ENCODE results near the gene CMIP.

Gene CMIP

GRCh38 chr16:81555660-81556059 lies 111.1 kb downstream of the CMIP start:
- Histone ChIP-seq H3K36me3 (ENCODE audit: control insufficient read depth in 2 of 2, insufficient read depth in 2 of 2, low read length in 2 of 2) (no peaks in the 10 kb centered on the region), H3K4me3 (ENCODE audit: low read length in 2 of 2) (no peak overlapping the region), H3K27ac (ENCODE audit: low read depth in 2 of 2, low read length in 2 of 2) (no peak overlapping the region), H3K4me1 (ENCODE audit: control insufficient read depth in 2 of 2, insufficient read depth in 2 of 2, low read length in 2 of 2) (peaks cover 16 to 27% of the 10 kb centered on the region in 2 donors), H3K9ac (ENCODE audit: low read depth in 1 of 2, low read length in 2 of 2) (no peak overlapping the region), H3K9me3 (ENCODE audit: control insufficient read depth in 2 of 2, low read length in 2 of 2) (no peaks in the 10 kb centered on the region), H3K27me3 (ENCODE audit: control insufficient read depth in 2 of 2, insufficient read depth in 2 of 2, low read length in 2 of 2) (no peaks in the 10 kb centered on the region)

DNA sequence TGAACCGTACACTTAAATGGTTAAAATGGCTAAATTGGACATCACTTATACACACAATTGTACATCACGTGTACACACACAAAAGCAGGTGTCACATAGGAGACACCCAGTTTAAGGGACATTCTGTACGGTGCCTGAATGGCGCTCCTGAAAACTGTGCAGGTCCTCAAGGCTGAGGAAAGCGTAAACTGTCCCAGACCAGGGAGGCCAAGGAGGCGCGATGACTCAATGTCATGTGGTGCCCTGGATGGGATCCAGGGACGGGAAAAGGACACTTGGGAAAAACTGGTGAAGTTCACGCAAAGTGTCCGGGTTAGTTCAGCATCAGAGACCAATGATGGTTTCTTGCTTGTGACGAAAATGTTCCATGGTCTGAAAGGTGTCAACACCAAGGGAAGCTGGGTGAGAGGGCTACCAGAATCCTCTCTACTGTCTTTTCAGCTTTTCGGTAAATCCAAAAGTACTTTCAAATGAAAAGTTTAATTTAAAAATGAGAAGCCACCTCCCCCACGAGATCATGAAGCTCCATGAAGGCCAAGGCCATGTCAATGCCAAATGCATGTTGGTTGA lies 112.2 kb downstream of the CMIP start:
- Histone ChIP-seq H3K9ac (ENCODE audit: low read depth in 1 of 2, low read length in 2 of 2) (no peak overlapping the region), H3K9me3 (ENCODE audit: control insufficient read depth in 2 of 2, low read length in 2 of 2) (no peaks in the 10 kb centered on the region), H3K4me1 (ENCODE audit: control insufficient read depth in 2 of 2, insufficient read depth in 2 of 2, low read length in 2 of 2) (peaks cover 16 to 24% of the 10 kb centered on the region in 2 donors), H3K36me3 (ENCODE audit: control insufficient read depth in 2 of 2, insufficient read depth in 2 of 2, low read length in 2 of 2) (no peaks in the 10 kb centered on the region), H3K27ac (ENCODE audit: low read depth in 2 of 2, low read length in 2 of 2) (no peak overlapping the region), H3K4me3 (ENCODE audit: low read length in 2 of 2) (no peak overlapping the region), H3K27me3 (ENCODE audit: control insufficient read depth in 2 of 2, insufficient read depth in 2 of 2, low read length in 2 of 2) (no peaks in the 10 kb centered on the region)

DNA sequence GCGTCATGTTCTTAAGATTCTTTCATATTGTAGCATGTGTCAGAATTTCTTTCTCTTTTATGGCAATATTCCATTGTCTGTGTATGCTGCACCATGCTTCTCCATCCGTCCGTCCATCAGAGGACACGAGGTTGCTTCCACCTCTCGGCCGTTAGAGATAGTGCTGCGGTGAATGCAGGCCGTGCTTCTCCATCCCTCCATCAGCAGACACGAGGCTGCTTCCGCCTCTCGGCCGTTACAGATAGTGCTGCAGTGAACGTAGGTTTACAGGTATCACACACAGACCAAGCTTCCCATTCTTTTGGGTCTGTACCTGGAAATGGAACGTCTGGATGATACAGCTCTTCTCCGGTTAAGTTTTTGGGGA lies 113.5 kb downstream of the CMIP start:
- H3K27ac ChIP-seq (ENCODE audit: low read depth in 2 of 2, low read length in 2 of 2): peak overlapping the region; percentile 90 to 92
- no peaks in the 10 kb centered on the region for H3K27me3 ChIP-seq (ENCODE audit: control insufficient read depth in 2 of 2, insufficient read depth in 2 of 2, low read length in 2 of 2)
- no peaks in the 10 kb centered on the region for H3K9me3 ChIP-seq (ENCODE audit: control insufficient read depth in 2 of 2, low read length in 2 of 2)
- H3K36me3 ChIP-seq (ENCODE audit: control insufficient read depth in 2 of 2, insufficient read depth in 2 of 2, low read length in 2 of 2): no peaks in the 10 kb centered on the region
- H3K4me1 ChIP-seq (ENCODE audit: control insufficient read depth in 2 of 2, insufficient read depth in 2 of 2, low read length in 2 of 2): peaks cover 16 to 24% of the 10 kb centered on the region in 2 donors
- no peak overlapping the region for H3K4me3 ChIP-seq (ENCODE audit: low read length in 2 of 2)
- H3K9ac ChIP-seq (ENCODE audit: low read depth in 1 of 2, low read length in 2 of 2): peak overlapping the region in 1 of 2 donors; percentile 63

- no peaks in the 10 kb centered on the region for H3K27me3 ChIP-seq (ENCODE audit: control insufficient read depth in 2 of 2, insufficient read depth in 2 of 2, low read length in 2 of 2)
- H3K9ac ChIP-seq (ENCODE audit: low read depth in 1 of 2, low read length in 2 of 2): peak overlapping the region; percentile 63 to 66
Observed at GRCh38 chr16:81558444-81559175, 114.0 kb downstream of the CMIP start.

GRCh38 chr16:81560979-81561657 lies 116.5 kb downstream of the CMIP start:
- no peaks in the 10 kb centered on the region for H3K27me3 ChIP-seq (ENCODE audit: control insufficient read depth in 2 of 2, insufficient read depth in 2 of 2, low read length in 2 of 2)
- no peak overlapping the region for H3K4me3 ChIP-seq (ENCODE audit: low read length in 2 of 2)
- peaks cover 15 to 20% of the 10 kb centered on the region in 2 donors for H3K4me1 ChIP-seq (ENCODE audit: control insufficient read depth in 2 of 2, insufficient read depth in 2 of 2, low read length in 2 of 2)
- no peaks in the 10 kb centered on the region for H3K9me3 ChIP-seq (ENCODE audit: control insufficient read depth in 2 of 2, low read length in 2 of 2)
- H3K9ac ChIP-seq (ENCODE audit: low read depth in 1 of 2, low read length in 2 of 2): no peak overlapping the region
- peak overlapping the region in 1 of 2 donors; percentile 6 for H3K27ac ChIP-seq (ENCODE audit: low read depth in 2 of 2, low read length in 2 of 2)
- no peaks in the 10 kb centered on the region for H3K36me3 ChIP-seq (ENCODE audit: control insufficient read depth in 2 of 2, insufficient read depth in 2 of 2, low read length in 2 of 2)

More at GRCh38 chr16:81558444-81559175, 114.0 kb downstream of the CMIP start:
- peak overlapping the region; percentile 90 to 92 for H3K27ac ChIP-seq (ENCODE audit: low read depth in 2 of 2, low read length in 2 of 2)
- H3K4me3 ChIP-seq (ENCODE audit: low read length in 2 of 2): peak overlapping the region; percentile 34 to 59
- H3K4me1 ChIP-seq (ENCODE audit: control insufficient read depth in 2 of 2, insufficient read depth in 2 of 2, low read length in 2 of 2): peaks cover 13 to 21% of the 10 kb centered on the region in 2 donors
- no peaks in the 10 kb centered on the region for H3K36me3 ChIP-seq (ENCODE audit: control insufficient read depth in 2 of 2, insufficient read depth in 2 of 2, low read length in 2 of 2)
- H3K9me3 ChIP-seq (ENCODE audit: control insufficient read depth in 2 of 2, low read length in 2 of 2): no peaks in the 10 kb centered on the region

DNA sequence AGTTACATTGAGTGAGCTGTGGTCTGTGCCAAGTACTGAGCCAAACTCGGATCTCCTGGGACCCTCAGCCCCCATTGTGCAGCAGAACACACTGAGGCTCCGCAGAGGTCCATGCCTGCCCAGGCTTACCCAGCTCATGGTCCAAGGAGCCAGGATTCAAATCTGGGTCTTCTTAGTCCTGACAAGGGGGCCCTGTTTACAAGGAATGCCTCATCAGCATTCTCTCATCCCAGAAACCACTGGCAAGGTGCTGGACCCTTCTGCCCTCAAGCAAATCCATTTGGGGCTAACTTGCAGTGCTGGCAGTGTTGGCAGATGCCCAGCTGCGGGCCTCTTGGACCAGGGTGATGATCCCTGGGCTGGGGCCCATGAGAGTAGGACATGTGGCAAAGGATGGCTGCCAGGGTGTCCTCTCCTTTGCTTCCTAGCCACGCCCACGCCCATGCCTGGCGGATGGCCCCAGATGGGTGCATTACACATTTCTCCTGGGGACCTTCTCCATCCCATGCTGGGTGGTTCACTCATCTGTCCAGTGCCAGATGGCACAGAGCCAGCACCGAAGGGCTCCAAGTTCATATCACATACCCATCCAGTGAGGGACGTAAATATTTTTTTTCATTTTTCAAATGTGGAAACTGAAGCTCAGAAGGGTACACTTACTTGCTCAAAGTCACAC lies 117.7 kb downstream of the CMIP start:
- no peak overlapping the region for H3K4me3 ChIP-seq (ENCODE audit: low read length in 2 of 2)
- no peaks in the 10 kb centered on the region for H3K27me3 ChIP-seq (ENCODE audit: control insufficient read depth in 2 of 2, insufficient read depth in 2 of 2, low read length in 2 of 2)
- H3K9ac ChIP-seq (ENCODE audit: low read depth in 1 of 2, low read length in 2 of 2): no peak overlapping the region
- no peak overlapping the region for H3K27ac ChIP-seq (ENCODE audit: low read depth in 2 of 2, low read length in 2 of 2)
- H3K36me3 ChIP-seq (ENCODE audit: control insufficient read depth in 2 of 2, insufficient read depth in 2 of 2, low read length in 2 of 2): peaks cover 0 to 3% of the 10 kb centered on the region in 2 donors
- no peaks in the 10 kb centered on the region for H3K9me3 ChIP-seq (ENCODE audit: control insufficient read depth in 2 of 2, low read length in 2 of 2)
- H3K4me1 ChIP-seq (ENCODE audit: control insufficient read depth in 2 of 2, insufficient read depth in 2 of 2, low read length in 2 of 2): peaks cover 15 to 20% of the 10 kb centered on the region in 2 donors

GRCh38 chr16:81562926-81563325 lies 118.3 kb downstream of the CMIP start:
- H3K36me3 ChIP-seq (ENCODE audit: control insufficient read depth in 2 of 2, insufficient read depth in 2 of 2, low read length in 2 of 2): peaks cover 0 to 3% of the 10 kb centered on the region in 2 donors
- H3K27me3 ChIP-seq (ENCODE audit: control insufficient read depth in 2 of 2, insufficient read depth in 2 of 2, low read length in 2 of 2): no peaks in the 10 kb centered on the region
- H3K27ac ChIP-seq (ENCODE audit: low read depth in 2 of 2, low read length in 2 of 2): no peak overlapping the region
- no peak overlapping the region for H3K9ac ChIP-seq (ENCODE audit: low read depth in 1 of 2, low read length in 2 of 2)
- no peaks in the 10 kb centered on the region for H3K9me3 ChIP-seq (ENCODE audit: control insufficient read depth in 2 of 2, low read length in 2 of 2)
- no peak overlapping the region for H3K4me3 ChIP-seq (ENCODE audit: low read length in 2 of 2)
- H3K4me1 ChIP-seq (ENCODE audit: control insufficient read depth in 2 of 2, insufficient read depth in 2 of 2, low read length in 2 of 2): peaks cover 15 to 16% of the 10 kb centered on the region in 2 donors

DNA sequence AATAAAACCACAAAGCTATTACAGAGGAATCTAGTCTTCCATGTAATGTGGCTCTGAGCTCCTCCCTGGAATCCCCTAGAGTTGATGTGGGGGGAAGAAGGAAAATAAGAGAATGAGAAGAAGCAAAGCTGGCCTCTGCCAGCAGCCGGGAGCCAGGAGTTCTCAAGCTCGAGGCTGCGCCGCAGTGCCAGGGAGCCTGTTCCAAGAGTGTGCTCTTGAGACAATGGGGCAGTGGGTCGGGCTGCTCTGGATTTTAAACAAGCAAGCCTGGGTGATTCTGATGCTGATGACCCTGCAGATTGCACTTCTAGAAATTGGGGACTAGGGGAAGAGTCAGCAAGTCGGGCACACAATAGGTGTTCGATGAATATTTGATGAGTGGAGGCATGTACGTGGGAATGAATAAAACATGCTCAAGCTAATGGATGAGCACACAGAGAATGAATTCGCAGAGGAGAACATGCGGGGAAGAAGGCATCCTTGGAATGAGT lies 119.9 kb downstream of the CMIP start:
- Histone ChIP-seq H3K36me3 (ENCODE audit: control insufficient read depth in 2 of 2, insufficient read depth in 2 of 2, low read length in 2 of 2) (peaks cover 0 to 3% of the 10 kb centered on the region in 2 donors), H3K9ac (ENCODE audit: low read depth in 1 of 2, low read length in 2 of 2) (no peak overlapping the region), H3K4me3 (ENCODE audit: low read length in 2 of 2) (no peak overlapping the region), H3K27ac (ENCODE audit: low read depth in 2 of 2, low read length in 2 of 2) (no peak overlapping the region), H3K9me3 (ENCODE audit: control insufficient read depth in 2 of 2, low read length in 2 of 2) (no peaks in the 10 kb centered on the region), H3K27me3 (ENCODE audit: control insufficient read depth in 2 of 2, insufficient read depth in 2 of 2, low read length in 2 of 2) (no peaks in the 10 kb centered on the region), H3K4me1 (ENCODE audit: control insufficient read depth in 2 of 2, insufficient read depth in 2 of 2, low read length in 2 of 2) (peaks cover 1 to 8% of the 10 kb centered on the region in 2 donors)

DNA sequence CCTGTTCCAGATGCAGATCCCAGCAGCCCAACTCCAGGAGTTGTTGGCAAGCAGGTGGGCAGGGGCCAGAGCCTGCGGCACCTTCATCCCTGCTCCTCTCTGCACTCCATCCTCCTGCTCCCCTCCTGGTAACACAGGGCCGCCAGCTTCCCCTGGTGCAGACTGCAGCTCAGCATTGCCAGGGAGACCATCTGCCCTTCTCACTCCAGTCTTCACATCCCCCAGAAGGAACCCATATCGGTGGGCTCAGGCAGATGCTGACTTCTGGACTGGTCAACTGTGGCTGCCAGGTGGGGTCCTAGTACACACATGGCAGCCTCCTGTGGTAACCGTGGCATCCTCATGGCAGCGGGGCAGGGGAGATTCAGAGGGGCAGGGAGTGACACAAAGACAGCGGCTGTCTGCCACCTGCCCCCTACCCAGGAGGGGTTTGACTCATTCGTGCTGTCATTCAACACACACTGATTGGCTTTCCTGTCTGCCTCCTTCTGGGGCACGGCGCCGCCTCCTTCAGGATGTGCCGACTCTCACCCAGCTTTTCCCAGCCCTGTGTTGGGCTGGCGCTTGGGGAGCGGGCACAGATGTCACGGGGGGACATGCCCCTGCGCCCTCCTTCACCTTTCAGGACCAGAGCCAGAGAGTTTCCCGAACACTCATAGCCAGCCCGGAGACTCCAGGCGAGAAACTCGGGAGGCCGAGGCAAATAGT lies 120.9 kb downstream of the CMIP start:
- Histone ChIP-seq H3K9me3 (ENCODE audit: control insufficient read depth in 2 of 2, low read length in 2 of 2) (no peaks in the 10 kb centered on the region), H3K4me1 (ENCODE audit: control insufficient read depth in 2 of 2, insufficient read depth in 2 of 2, low read length in 2 of 2) (peaks cover 0 to 8% of the 10 kb centered on the region in 2 donors), H3K27ac (ENCODE audit: low read depth in 2 of 2, low read length in 2 of 2) (no peak overlapping the region), H3K27me3 (ENCODE audit: control insufficient read depth in 2 of 2, insufficient read depth in 2 of 2, low read length in 2 of 2) (no peaks in the 10 kb centered on the region), H3K36me3 (ENCODE audit: control insufficient read depth in 2 of 2, insufficient read depth in 2 of 2, low read length in 2 of 2) (peaks cover 0 to 3% of the 10 kb centered on the region in 2 donors), H3K4me3 (ENCODE audit: low read length in 2 of 2) (no peak overlapping the region), H3K9ac (ENCODE audit: low read depth in 1 of 2, low read length in 2 of 2) (no peak overlapping the region)

Data from mucosa of rectum (tissue), 2 donors.